A673 (cell line): Measurements from ENCODE around the gene ATF3.
A peak's percentile ranks its signal among the peaks of the same experiment; 100 is the strongest.

Source experiments
- CTCF ChIP-seq: fragments of 300-800, 200-600 bp; sonication (generic); conservative IDR thresholded peaks from 2 replicates; pipeline ENCODE4 v1.5.1; 2017; ENCODE audit warnings: low read depth, mild to moderate bottlenecking, antibody characterized with exemption, low read length, moderate library complexity, mixed read lengths
- EZH2 ChIP-seq: fragments of 200-600 bp; sonication (generic); IDR thresholded peaks from 2 replicates; pipeline ENCODE4 v1.6.1; 2017; ENCODE audit warnings: borderline replicate concordance, low read depth, mild to moderate bottlenecking, mixed read lengths, antibody characterized with exemption, low read length; ENCODE audit not compliant: poor library complexity, severe bottlenecking

DNA sequence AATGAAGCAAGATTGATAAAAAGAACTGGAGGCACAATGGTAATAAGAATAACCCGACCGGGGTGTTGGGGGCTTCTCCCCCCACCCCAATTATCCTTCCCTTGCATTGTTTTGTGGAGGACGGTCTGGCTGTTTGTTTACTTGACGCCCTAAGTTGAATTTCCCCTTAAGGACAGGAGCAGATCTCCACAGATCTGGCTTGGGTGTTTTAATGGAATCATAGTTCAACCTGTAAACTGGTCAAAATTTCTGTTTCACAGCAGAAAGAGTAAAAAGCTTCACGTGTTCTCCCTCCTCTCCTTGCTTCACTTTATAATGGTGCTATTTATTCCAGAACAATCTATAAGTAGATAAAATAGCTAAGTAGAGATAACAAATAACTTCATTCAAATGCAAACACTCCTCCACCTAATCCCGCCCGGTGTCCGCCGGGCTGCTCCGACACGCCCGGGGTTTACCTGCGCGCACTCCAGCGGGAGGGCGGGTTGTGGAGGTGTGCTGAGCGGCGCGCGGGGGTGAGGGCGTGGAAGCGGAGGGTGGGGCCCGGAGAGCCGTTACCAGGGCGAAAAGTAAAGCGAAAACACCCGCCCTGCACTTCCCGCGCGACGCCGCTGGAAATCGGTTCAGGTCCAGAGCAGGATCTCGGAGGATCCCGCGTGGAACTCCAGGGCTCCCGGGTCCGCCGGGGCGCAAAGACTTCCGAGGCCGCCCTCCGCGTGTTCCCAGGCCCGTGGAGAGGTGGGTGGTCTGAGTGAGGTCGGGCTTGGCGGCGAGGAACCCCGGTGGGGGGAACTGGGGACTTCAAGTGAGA is 2.0 kb upstream of the ATF3 start:
- TF ChIP-seq EZH2 (peak; percentile 45), CTCF (no peak)
